ENCODE measurements around the gene MMD2. TPM values are rescaled to one million over a fixed set of nuclear protein-coding genes. Genes with fewer than 3 reads are reported as not detected.
A peak's percentile ranks its signal among the peaks of the same experiment; 100 is the strongest.
"Not testable (repeated sequence)": the region's sequence is repeated elsewhere in the genome, so short reads cannot be mapped to it uniquely, and the experiment has no call there.

The MMD2 gene
- total and polyA plus RNA-seq, 3 experiments from 2014 or later = not detected

DNA sequence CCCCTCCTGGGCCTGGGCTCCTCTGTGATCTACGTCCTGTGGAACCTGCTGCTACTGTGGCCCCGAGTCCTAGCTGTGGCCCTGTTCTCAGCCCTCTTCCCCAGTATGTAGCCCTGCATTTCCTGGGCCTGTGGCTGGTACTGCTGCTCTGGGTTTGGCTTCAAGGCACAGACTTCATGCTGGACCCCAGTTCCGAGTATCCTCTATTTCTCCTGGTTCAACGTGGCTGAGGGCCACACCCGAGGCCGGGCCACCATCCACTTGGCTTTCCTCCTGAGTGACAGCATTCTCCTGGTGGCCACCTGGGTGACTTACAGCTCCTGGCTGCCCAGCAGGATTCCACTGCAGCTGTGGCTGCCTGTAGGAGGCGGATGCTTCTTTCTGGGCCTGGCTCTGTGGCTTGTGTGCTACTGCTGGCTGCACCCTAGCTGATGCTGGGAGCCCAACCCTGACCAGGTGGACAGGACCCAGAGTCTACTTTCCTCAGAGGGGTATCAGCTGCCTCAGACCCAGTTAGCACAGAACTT is 37.8 kb upstream of the MMD2 start:
- Mint-ChIP-seq H3K36me3 (peaks cover 6 to 87% (median 18%) of the 10 kb centered on the region in 3 donors), H3K4me1 (peaks cover 4 to 10% (median 8%) of the 10 kb centered on the region in 3 donors), H3K27me3 (no peaks in the 10 kb centered on the region), H3K9me3 (no peaks in the 10 kb centered on the region), H3K4me3 (no peak overlapping the region), H3K27ac (no peak overlapping the region)
- POLR2A ChIA-PET = no interaction called here
- DNase-seq = no peak
- CTCF ChIA-PET = interaction anchor here (3.6 kb wide), 1 partner anchor 23 kb away, joined by 12 read pairs; no protein-coding TSS in a partner anchor
- H3K4me1 ChIP-seq (ENCODE audit: insufficient read depth, low read length) = no peaks in the 10 kb centered on the region
- no peaks in the 10 kb centered on the region for H3K27me3 ChIP-seq (ENCODE audit: insufficient read depth, low read length, poor library complexity, severe bottlenecking)
- peaks cover 17% of the 10 kb centered on the region for H3K36me3 ChIP-seq (ENCODE audit: insufficient read depth, low read length)
- H3K27ac ChIP-seq (ENCODE audit: low read depth, low read length) = no peak overlapping the region
- no peak overlapping the region for H3K4me3 ChIP-seq (ENCODE audit: low read length)
- no peaks in the 10 kb centered on the region for H3K9me3 ChIP-seq (ENCODE audit: low read length)

DNA sequence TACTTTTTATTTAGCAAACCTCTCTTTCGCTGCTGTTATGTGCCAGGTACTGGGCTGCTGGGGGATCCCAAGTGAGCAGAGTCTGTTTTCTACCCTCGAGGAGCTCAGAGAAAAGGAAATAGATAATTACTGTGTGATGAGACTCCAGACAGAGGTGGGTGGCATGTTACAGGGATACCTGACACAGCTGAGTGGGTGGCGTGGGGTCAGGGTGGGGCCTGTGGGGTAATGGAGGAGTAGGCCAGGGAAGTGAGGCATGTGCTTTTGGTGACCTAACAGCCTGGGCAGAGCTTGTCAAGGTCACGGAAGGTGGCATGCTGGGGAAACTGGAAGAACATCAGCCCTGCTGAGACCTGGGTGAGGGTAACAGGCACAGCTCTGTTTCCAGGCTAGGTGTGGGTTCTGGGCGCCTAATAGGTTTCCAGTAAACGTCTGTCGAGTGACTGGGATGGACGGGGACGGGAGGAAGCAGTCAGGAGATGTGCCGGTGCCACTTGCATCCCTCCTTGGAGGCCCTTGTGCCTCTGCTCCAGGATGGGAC is 36.5 kb upstream of the MMD2 start:
- ChIA-PET POLR2A (no interaction called here), CTCF (interaction anchor here (1.3 to 3.6 kb wide), 2 partner anchors 21 to 245 kb away, joined by 3 to 12 read pairs; no protein-coding TSS in a partner anchor)
- peaks cover 19% of the 10 kb centered on the region for H3K36me3 ChIP-seq (ENCODE audit: insufficient read depth, low read length)
- Mint-ChIP-seq H3K27ac (peak overlapping the region in 3 of 8 donors; percentile 51 to 81 (median 69)), H3K9me3 (no peaks in the 10 kb centered on the region), H3K4me1 (peaks cover 4 to 10% (median 8%) of the 10 kb centered on the region in 3 donors), H3K36me3 (peaks cover 6 to 84% (median 17%) of the 10 kb centered on the region in 3 donors), H3K4me3 (no peak overlapping the region), H3K27me3 (no peaks in the 10 kb centered on the region)
- DNase-seq = no peak
- no peak overlapping the region for H3K4me3 ChIP-seq (ENCODE audit: low read length)
- no peaks in the 10 kb centered on the region for H3K4me1 ChIP-seq (ENCODE audit: insufficient read depth, low read length)
- H3K9me3 ChIP-seq (ENCODE audit: low read length) = no peaks in the 10 kb centered on the region
- H3K27ac ChIP-seq (ENCODE audit: low read depth, low read length) = no peak overlapping the region
- no peaks in the 10 kb centered on the region for H3K27me3 ChIP-seq (ENCODE audit: insufficient read depth, low read length, poor library complexity, severe bottlenecking)

DNA sequence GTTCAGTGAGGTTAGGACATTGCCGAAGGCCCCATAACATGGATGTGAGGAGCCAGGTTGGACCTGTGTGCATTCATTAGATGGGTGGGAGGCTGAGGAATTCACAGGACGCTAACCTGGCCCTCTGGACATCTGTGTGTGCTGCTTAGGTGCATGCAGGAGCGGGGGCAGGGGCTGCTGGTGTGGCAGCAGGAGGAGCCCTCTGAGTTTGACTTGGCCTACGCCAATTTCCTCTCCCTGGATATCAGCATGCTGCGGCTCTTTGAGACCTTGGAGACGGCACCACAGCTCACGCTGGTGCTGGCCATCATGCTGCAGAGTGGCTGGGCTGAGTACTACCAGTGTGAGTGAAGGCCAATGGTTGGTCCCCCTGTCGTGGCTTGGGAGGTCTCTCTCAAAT is 34.5 kb upstream of the MMD2 start:
- Mint-ChIP-seq H3K27ac (peak overlapping the region in 1 of 8 donors; percentile 68), H3K4me3 (no peak overlapping the region), H3K4me1 (peaks cover 0 to 8% (median 6%) of the 10 kb centered on the region in 3 donors), H3K27me3 (no peaks in the 10 kb centered on the region), H3K9me3 (no peaks in the 10 kb centered on the region), H3K36me3 (peaks cover 3 to 89% (median 11%) of the 10 kb centered on the region in 3 donors)
- no peak for DNase-seq
- Histone ChIP-seq H3K36me3 (ENCODE audit: insufficient read depth, low read length) (peaks cover 26% of the 10 kb centered on the region), H3K4me1 (ENCODE audit: insufficient read depth, low read length) (no peaks in the 10 kb centered on the region), H3K4me3 (ENCODE audit: low read length) (no peak overlapping the region), H3K27ac (ENCODE audit: low read depth, low read length) (no peak overlapping the region), H3K9me3 (ENCODE audit: low read length) (no peaks in the 10 kb centered on the region), H3K27me3 (ENCODE audit: insufficient read depth, low read length, poor library complexity, severe bottlenecking) (no peaks in the 10 kb centered on the region)
- POLR2A ChIA-PET = no interaction called here
- CTCF ChIA-PET = no interaction called here

DNA sequence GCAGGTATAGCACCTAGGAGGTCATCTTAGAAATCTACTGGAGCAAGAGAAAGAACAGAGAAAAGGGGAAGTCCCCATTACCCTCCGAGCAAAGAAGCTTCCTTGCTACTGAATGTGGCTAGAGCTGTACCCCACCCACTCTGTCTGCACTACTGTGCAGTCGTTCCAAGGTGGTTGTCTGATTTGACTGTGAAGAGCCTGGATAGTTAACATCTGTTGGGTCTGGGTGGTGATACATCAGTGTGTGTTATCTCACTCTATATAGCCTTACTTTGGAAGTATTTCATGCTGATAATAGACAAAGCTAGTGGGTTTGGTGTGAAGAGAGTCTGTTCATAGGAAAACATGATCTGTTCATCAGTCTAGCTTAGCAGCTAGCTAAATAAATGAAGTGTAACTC is 23.8 kb upstream of the MMD2 start:
- H3K27me3 Mint-ChIP-seq; H3K27me3 ChIP-seq (ENCODE audit: insufficient read depth, low read length, poor library complexity, severe bottlenecking); H3K36me3 ChIP-seq (ENCODE audit: insufficient read depth, low read length); H3K9me3 Mint-ChIP-seq; DNase-seq; CTCF ChIA-PET; H3K4me1 ChIP-seq (ENCODE audit: insufficient read depth, low read length); H3K27ac ChIP-seq (ENCODE audit: low read depth, low read length); H3K4me3 ChIP-seq (ENCODE audit: low read length); POLR2A ChIA-PET; H3K9me3 ChIP-seq (ENCODE audit: low read length): not testable (repeated sequence)
- Mint-ChIP-seq H3K4me1 (peaks cover 41 to 66% (median 57%) of the 10 kb centered on the region in 3 donors), H3K27ac (peak overlapping the region in 5 of 8 donors; percentile 7 to 33 (median 26)), H3K4me3 (peak overlapping the region in 2 of 7 donors; percentile 9 to 13), H3K36me3 (peaks cover 8 to 90% (median 39%) of the 10 kb centered on the region in 3 donors)

DNA sequence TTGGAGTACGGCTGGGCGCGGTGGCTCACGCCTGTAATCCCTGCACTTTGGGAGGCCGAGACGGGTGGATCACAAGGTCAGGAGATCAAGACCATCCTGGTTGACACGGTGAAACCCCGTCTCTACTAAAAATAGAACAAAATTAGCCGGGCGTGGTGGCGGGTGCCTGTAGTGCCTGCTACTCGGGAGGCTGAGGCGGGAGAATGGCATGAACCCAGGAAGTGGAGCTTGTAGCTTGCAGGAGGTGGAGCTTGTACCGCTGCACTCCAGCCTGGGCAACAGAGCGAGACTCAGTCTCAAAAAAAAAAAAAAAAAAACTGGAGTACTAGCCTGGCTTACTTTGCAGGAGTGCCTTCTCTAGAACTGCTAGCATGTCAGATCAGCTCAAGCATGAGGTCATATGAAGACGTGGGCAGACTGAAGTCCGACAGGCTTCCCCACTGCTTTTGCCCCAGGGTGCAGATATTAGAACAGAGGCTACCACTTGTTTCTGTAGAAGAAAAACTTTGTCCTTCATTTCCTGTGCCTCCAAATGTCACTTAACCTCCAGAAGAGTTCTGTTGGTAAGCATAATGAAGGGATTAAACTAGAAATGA is 22.4 kb upstream of the MMD2 start:
- POLR2A ChIA-PET; H3K27me3 Mint-ChIP-seq; H3K4me3 Mint-ChIP-seq; DNase-seq; H3K27ac Mint-ChIP-seq; H3K9me3 Mint-ChIP-seq; H3K4me1 ChIP-seq (ENCODE audit: insufficient read depth, low read length); H3K27me3 ChIP-seq (ENCODE audit: insufficient read depth, low read length, poor library complexity, severe bottlenecking); H3K4me3 ChIP-seq (ENCODE audit: low read length); H3K9me3 ChIP-seq (ENCODE audit: low read length); H3K27ac ChIP-seq (ENCODE audit: low read depth, low read length); H3K36me3 ChIP-seq (ENCODE audit: insufficient read depth, low read length): not testable (repeated sequence)
- H3K36me3 Mint-ChIP-seq = peaks cover 8 to 89% (median 33%) of the 10 kb centered on the region in 3 donors
- peaks cover 47 to 77% (median 64%) of the 10 kb centered on the region in 3 donors for H3K4me1 Mint-ChIP-seq
- CTCF ChIA-PET = interaction anchor here (1.2 kb wide), 1 partner anchor 106 kb away, joined by 3 read pairs; no protein-coding TSS in a partner anchor

DNA sequence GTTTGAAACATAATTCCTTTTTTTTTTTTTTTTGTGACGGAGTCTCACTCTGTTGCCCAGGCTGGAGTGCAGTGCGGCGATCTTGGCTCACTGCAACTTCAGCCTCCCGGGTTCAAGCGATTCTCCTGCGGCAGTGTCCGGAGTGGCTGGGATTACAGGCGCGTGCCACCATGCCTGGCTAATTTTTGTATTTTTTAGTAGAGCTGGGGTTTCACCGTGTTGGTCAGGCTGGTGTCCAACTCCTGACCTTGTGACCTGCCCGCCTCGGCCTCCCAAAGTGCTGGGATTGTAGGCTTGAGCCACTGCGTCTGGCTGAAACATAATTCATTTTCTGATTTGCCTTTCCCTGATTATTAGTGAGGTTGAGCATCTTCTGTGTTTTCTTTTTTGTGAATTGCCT is 16.6 kb upstream of the MMD2 start:
- CTCF ChIA-PET; H3K27me3 ChIP-seq (ENCODE audit: insufficient read depth, low read length, poor library complexity, severe bottlenecking); H3K27me3 Mint-ChIP-seq; H3K4me1 ChIP-seq (ENCODE audit: insufficient read depth, low read length); H3K36me3 ChIP-seq (ENCODE audit: insufficient read depth, low read length); H3K9me3 ChIP-seq (ENCODE audit: low read length); DNase-seq; H3K4me3 ChIP-seq (ENCODE audit: low read length); H3K9me3 Mint-ChIP-seq; H3K27ac ChIP-seq (ENCODE audit: low read depth, low read length); POLR2A ChIA-PET: not testable (repeated sequence)
- Mint-ChIP-seq H3K4me3 (peak overlapping the region; percentile 64 to 84 (median 72)), H3K4me1 (peaks cover 41 to 56% (median 47%) of the 10 kb centered on the region in 3 donors), H3K36me3 (peaks cover 0 to 48% (median 12%) of the 10 kb centered on the region in 3 donors), H3K27ac (peak overlapping the region in 6 of 8 donors; percentile 47 to 78 (median 66))

DNA sequence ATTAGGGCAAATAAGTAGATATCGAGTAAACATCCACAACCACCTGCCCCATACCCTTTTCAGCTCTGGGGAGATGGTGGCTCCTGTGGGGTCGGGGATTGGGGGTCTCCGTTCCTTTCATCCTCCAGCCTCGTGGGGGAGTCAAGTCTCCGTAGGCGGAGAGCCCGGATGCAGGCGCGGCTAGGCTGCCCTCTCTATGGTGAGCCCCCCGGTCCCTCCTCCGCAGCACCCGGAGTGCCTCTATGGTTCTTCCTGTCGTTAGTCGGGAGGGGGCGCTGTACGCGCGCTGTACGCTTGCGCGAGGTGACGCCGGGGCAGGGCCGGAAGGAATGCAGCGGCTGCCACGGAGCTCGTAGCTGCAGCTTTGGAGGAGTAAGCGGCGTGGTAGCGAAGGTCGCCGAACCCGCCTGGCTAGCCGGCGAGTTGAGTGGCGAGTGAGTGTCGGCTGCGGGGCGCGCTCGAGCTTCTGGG is 14.8 kb upstream of the MMD2 start:
- POLR2A ChIA-PET = interaction anchor here (0.5 to 1.2 kb wide), 4 partner anchors 72 to 216 kb away, joined by 3 to 6 read pairs (median 6); partner anchors contain the start of genes AP5Z1, RBAK and WIPI2
- Histone ChIP-seq H3K4me1 (ENCODE audit: insufficient read depth, low read length) (no peaks in the 10 kb centered on the region), H3K27me3 (ENCODE audit: insufficient read depth, low read length, poor library complexity, severe bottlenecking) (no peaks in the 10 kb centered on the region), H3K36me3 (ENCODE audit: insufficient read depth, low read length) (no peaks in the 10 kb centered on the region), H3K9me3 (ENCODE audit: low read length) (no peaks in the 10 kb centered on the region), H3K4me3 (ENCODE audit: low read length) (peak overlapping the region; percentile 53), H3K27ac (ENCODE audit: low read depth, low read length) (peak overlapping the region; percentile 65)
- Mint-ChIP-seq H3K9me3 (peaks cover 0 to 1% (median 0%) of the 10 kb centered on the region in 5 donors), H3K36me3 (peaks cover 0 to 33% (median 10%) of the 10 kb centered on the region in 3 donors), H3K4me3 (peak overlapping the region; percentile 89 to 100 (median 96)), H3K4me1 (peaks cover 29 to 39% (median 32%) of the 10 kb centered on the region in 3 donors), H3K27me3 (no peaks in the 10 kb centered on the region), H3K27ac (peak overlapping the region; percentile 81 to 99 (median 96))
- CTCF ChIA-PET = interaction anchor here (0.6 to 2.4 kb wide), 41 partner anchors 13 to 480 kb away, joined by 3 to 51 read pairs (median 4); partner anchors contain the start of genes AP5Z1, RBAK and WIPI2
- peak; percentile 87 to 95 (median 93) for DNase-seq

DNA sequence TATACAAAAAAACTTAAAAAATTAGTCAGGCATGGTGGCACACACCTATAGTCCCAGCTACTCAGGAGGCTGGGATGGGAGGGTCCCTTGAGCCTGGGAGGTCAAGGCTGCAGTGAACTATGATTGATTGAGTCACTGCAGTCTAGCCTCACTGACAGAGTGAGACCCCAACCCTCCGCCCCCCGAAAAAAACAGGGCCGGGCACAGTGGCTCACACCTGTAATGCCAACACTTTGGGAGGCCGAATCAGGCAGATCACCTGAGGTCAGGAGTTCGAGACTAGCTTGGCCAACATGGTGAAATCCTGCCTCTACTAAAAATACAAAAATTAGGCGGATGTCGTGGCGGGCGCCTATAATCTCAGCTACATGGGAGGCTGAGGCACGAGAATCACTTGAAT is 13.5 kb upstream of the MMD2 start:
- H3K27me3 ChIP-seq (ENCODE audit: insufficient read depth, low read length, poor library complexity, severe bottlenecking); H3K27ac Mint-ChIP-seq; POLR2A ChIA-PET; H3K4me3 Mint-ChIP-seq; H3K4me1 ChIP-seq (ENCODE audit: insufficient read depth, low read length); H3K4me3 ChIP-seq (ENCODE audit: low read length); H3K27ac ChIP-seq (ENCODE audit: low read depth, low read length); DNase-seq; H3K36me3 ChIP-seq (ENCODE audit: insufficient read depth, low read length); H3K27me3 Mint-ChIP-seq; H3K9me3 Mint-ChIP-seq; H3K9me3 ChIP-seq (ENCODE audit: low read length): not testable (repeated sequence)
- CTCF ChIA-PET = interaction anchor here (0.8 to 2.4 kb wide), 4 partner anchors 8 to 289 kb away, joined by 3 to 51 read pairs (median 4); no protein-coding TSS in a partner anchor
- H3K36me3 Mint-ChIP-seq = peaks cover 0 to 21% (median 6%) of the 10 kb centered on the region in 3 donors
- H3K4me1 Mint-ChIP-seq = peaks cover 18 to 26% (median 24%) of the 10 kb centered on the region in 3 donors

Measured in CD8-positive, alpha-beta memory T cell (primary cell).